Measurements from ENCODE around the gene NME3.

DNA sequence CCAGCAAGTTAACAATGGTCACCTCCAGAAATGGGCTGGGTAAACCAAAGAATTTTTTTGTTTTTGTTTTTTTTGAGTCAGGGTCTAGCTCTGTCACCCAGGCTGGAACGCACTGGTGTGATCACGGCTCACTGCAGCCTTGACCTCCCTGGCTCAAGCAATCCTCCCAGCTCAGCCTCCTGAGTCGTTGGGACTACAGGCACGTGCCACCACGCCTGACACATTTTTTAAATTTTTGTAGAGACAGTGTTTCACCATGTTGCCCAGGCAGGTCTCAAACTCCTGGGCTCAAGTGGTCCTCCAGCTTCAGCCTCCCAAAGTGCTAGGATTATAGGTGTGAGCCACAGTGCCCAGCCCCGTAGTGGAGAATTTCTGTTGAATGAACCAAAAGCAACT lies 9.3 kb upstream of the NME3 start:
- TF ChIP-seq, protein P1, sequence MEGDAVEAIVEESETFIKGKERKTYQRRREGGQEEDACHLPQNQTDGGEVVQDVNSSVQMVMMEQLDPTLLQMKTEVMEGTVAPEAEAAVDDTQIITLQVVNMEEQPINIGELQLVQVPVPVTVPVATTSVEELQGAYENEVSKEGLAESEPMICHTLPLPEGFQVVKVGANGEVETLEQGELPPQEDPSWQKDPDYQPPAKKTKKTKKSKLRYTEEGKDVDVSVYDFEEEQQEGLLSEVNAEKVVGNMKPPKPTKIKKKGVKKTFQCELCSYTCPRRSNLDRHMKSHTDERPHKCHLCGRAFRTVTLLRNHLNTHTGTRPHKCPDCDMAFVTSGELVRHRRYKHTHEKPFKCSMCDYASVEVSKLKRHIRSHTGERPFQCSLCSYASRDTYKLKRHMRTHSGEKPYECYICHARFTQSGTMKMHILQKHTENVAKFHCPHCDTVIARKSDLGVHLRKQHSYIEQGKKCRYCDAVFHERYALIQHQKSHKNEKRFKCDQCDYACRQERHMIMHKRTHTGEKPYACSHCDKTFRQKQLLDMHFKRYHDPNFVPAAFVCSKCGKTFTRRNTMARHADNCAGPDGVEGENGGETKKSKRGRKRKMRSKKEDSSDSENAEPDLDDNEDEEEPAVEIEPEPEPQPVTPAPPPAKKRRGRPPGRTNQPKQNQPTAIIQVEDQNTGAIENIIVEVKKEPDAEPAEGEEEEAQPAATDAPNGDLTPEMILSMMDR (IDR thresholded peaks at IDR 0.05), result no peak
- TF ChIP-seq POLR2A (IDR thresholded peaks at IDR 0.05), result no peak
